ENCODE data around the gene PARD3B.
A peak's percentile ranks its signal among the peaks of the same experiment; 100 is the strongest.

The PARD3B gene

DNA sequence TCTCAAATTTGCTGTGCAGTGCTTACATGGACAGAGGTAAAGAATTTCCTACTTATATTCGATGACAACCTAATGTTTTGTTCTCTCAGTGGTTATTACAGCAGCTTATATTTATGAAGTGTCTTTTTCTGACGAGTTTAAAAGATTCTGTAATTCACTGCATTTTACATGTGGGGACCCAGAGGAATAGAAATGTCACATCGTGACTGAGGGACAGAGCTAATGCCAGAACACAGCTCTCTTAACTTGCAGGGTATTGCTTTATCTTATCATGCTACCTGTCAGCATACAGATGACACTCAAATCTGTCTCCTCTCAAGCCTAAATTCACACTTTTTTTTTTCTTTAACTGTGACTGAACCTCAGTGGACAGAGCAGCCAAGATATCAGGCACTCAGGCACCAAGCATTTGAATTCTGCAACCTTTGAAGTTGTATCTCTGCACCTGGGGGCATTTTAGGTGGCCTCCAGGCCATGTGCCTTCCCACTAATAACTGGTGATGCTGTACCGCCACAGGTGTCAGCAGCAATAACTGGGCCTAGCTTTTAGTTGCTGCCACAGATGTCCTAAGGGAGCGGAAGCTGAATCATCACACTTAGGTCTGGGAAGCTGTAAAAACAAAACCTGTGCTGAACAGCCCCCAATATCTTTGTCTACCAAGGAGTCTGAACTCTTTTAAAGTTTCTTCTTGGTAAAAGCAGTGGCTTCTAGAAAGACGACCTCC, 821.2 kb downstream of the PARD3B start:
- DNase-seq (ENCODE audit: low read depth, low spot score) = no peak
- H3K4me3 ChIP-seq (ENCODE audit: low read length) = no peak overlapping the region

DNA sequence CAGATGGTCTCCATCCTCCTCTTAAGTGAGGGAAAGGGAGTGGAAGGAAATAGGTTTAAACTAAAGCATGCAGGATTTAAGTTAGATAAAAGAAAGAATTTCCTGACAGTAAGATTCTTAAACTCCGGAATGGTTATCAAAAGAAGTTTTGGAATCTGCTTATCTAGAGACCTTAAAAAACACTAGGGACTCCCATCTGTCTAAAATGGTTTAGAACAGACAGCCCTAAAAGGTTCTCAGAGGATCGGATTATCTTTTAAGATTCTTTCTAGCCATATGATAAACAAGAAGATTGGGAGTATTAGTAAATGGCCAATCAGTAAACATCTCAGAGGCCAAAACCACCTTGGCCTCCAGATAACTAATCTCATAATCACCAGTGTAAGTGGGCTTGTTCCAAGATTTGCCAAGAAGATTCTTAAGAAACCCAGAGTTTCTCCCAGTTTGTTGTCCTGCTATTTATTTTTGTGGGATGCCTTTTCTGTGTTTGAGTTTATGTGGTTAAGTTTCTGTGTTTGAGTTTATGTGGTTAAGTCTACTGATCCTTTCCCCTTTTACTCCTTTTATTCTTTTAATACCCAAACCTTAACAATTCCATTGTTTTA, 822.2 kb downstream of the PARD3B start:
- DNase-seq (ENCODE audit: low read depth, low spot score) = no peak
- no peak overlapping the region for H3K4me3 ChIP-seq (ENCODE audit: low read length)

DNA sequence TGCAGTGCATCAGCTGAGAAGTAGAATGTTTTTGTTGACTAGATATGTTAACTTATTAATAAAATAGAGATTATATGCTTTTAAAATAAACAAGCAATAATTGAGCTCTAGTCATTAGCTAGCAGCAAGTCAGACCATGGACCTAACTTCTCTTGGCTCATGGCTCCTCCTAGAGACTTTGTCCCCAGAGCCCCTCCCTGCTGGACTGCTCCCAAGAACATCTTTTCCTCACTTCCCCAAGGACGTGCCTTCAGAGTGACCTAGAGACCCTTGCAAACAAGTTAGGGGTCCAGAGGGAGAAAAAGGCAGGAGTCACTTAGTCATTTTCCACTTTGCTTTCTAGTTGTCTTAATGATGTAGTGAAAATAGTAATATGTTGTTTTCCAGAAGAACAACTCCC, 824.5 kb downstream of the PARD3B start:
- no peak for DNase-seq (ENCODE audit: low read depth, low spot score)
- H3K4me3 ChIP-seq (ENCODE audit: low read length) = no peak overlapping the region

DNA sequence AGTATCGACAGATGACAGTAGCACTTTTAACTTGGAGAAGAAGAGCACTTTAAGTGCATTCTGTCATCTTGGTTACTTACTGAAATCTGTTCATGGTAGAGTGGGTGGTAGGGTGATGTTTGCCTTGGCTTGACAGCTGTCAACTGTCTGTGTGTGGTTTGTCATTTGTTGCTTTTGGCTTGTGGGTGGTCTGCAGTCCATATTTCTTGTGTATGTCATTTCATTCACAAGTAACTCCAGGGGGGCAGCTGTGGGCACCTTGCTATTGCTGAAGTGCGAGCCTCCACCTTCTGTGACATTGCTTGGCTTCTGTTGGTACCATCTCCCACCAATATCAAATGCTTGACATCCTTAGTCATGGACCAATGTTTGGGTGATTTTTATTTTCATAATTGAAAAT, 825.5 kb downstream of the PARD3B start:
- H3K4me3 ChIP-seq (ENCODE audit: low read length) = no peak overlapping the region
- no peak for DNase-seq (ENCODE audit: low read depth, low spot score)

DNA sequence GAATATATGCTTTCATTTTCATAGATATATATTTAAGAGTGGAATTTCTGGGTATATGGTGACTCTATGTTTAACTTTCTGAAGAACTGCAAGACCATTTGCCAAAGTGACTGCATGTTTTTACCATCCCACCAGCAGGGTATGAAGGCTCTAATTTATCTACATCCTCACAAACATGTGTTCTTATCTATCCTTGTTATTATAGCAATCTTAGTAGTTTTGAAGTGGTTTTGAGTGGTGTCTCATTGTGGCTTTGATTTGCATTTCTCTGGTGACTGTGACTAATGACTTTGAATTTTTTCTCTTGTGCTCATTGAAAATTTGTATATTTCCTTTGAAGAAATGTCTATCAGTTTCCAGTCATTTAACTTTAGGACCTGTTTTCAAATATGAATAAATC, 826.9 kb downstream of the PARD3B start:
- no peak overlapping the region for H3K4me3 ChIP-seq (ENCODE audit: low read length)
- DNase-seq (ENCODE audit: low read depth, low spot score) = peak; percentile 35

DNA sequence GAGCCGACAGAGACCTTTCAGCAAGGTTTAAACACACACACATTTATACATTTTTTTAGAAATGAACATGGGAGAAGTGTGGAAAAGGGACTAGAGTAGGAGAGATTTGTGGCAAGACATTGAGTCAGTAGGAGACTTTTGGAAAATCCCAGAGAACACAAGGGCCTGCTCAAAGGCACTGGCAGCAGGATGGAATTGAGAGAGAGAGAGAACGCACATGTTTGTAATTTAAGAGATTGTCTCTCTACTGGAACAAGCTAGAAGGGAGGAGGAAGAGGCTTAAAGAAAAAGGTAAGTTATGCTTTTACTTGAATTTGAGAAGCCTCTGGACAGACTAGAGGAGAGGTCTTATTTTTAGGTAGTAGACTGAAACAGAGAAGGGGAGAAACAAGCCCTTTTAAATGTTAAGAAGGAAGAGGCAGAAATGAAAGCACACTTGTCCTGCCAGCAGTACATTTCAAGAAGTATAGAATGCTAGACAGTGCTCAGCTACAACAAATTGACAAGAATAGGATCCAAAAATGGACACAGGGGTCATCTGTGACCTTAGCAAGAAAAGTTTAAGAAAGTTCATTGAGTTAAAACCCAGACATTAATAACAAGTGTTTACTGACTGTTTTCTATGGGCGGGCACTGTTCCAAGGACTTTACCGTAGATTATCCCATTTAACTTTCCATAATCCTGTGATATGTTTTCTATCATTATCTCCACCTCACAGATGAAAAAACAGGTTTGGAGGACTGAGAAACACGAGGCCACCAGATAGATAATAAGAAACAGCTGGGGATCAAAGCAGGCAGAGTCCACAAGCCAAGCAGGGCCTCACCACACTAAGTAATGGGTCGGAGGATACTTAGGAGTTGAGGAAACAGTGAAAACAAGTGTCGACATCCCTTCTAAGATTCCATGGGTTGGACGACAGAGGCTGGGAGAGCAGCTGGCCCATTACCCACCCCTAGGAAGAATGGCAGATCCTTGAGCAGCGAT, 830.5 kb downstream of the PARD3B start:
- H3K4me3 ChIP-seq (ENCODE audit: low read length) = no peak overlapping the region
- no peak for DNase-seq (ENCODE audit: low read depth, low spot score)

DNA sequence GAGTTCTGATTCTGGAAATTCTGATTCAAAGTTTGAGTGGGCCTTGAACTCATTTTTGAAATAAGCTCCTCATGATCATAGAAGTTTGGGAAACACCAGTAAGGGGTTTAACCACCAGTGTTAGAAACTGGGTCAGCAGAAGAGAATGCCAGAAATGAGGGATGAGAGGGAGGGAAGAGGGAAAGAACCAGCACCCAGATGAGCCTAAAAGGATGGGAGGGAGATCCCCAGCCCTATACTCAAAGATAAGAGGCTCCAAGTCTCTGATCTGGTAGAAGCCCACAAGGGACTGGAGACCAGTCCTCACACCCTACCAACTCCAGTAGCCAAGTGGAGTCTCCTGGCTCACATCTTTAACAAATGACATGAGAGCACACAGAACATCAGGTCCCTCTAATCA, 832.0 kb downstream of the PARD3B start:
- no peak for DNase-seq (ENCODE audit: low read depth, low spot score)
- no peak overlapping the region for H3K4me3 ChIP-seq (ENCODE audit: low read length)

DNA sequence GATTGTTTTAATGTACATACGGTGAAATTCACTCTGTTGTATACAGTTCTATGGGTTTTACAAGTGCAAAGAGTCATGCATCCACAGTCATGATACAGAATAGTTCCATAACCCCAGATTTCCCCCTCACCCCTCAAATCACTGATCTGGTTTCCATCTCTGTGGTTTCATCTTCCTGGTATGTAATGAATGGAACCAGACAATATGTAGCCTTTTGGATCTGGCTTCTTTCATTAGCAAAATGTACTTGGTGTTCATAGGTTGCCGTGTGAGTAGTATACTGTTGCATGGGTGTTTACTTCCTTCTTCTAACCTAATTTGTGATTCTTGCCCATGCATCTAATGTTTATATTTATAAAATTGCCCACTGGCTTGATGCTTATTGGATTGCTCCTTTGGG, 838.3 kb downstream of the PARD3B start:
- DNase-seq (ENCODE audit: low read depth, low spot score) = no peak
- H3K4me3 ChIP-seq (ENCODE audit: low read length) = no peak overlapping the region

DNA sequence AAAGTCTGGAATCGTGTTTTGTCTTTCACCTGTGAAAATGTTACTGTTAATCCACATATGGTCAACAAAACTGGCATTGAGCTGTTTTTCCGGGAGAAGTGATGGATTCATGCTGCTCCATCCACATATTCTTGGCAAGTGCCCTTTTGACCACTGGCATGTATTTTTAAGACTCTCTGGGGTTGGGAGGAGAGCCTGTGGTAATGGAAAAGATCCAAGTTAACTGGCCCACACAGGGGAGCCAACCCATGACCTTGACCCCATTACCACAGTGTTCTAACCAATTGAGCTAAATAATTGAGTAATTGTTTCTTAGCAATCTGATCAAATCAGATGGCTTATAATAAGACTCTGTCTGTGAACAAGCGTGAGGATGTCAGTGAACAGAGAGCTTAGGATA, 840.8 kb downstream of the PARD3B start:
- DNase-seq (ENCODE audit: low read depth, low spot score) = no peak

DNA sequence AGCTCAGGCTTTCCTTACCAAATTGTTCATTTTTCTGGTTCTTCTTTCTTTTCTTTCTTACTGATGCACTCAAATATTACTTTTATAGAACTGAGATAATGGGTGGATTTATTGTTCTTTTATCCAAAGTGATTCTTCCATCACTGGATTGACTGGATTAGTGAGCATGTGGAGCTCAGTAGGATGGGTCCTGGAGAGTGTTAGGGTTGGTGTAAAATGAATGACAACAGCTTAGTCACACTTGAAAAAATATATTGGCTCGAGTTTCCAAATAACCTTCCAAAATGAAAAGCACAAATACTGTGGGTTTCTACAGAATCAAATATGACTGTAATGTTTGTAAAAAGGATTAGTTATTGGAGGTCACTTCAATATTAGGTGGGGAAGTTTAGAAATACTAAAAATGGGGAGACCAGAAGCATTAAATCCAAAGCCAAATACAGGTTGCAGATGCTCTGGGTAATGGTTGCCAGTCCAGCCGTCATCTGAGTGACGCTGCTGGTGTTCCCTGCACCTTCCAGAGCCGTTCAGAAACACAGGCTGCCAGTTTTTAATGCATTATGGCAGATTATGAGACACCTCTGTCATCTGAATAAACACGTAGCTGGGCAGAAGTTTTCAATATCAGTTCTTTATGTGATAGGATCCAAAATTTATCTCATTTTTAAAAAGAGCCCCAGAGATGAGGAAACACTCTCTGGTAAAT, 842.2 kb downstream of the PARD3B start:
- no peak overlapping the region for H3K4me3 ChIP-seq (ENCODE audit: low read length)
- DNase-seq (ENCODE audit: low read depth, low spot score) = no peak

More for the DNA sequence above, 840.8 kb downstream of the PARD3B start:
- no peak overlapping the region for H3K4me3 ChIP-seq (ENCODE audit: low read length)

DNA sequence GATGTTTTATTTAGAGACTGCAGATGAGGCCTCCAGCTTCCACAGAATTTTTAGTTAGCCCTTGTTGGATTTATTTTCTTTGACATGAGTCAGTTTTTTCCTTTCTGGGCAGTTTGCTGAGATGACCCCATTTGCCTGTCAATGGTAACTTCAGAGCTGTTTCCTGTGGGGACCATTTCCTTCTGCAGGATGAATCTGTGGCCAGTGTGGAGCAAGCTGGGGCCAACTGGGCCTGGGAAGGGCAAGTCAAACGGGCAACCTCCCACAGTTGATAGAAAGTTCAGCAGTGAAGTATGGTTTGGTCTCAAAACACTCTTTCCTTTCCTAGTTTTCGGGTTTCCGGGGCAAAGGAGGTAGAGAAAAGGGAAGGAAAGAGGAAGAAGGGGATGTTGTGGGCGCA, 845.6 kb downstream of the PARD3B start:
- DNase-seq (ENCODE audit: low read depth, low spot score) = no peak
- no peak overlapping the region for H3K4me3 ChIP-seq (ENCODE audit: low read length)

DNA sequence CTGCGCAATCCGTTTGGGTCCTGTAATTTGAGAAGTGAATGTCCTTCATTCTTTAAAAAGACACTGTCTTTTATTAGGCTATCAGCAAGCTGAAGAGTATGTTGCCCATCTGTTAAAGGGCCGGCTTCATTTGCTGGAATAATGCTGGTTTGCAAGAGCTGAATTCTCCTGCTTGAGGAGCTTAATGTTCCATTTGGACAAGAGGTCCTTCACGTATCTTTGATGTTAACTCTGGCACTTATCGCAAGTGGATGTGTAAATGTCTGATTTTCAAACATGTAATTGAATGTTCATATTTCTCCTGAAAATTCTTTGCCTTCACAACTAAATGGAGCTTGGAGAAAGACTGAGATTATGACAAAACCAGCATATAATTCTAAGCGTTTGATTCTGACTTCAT, 856.2 kb downstream of the PARD3B start:
- DNase-seq (ENCODE audit: low read depth, low spot score) = no peak
- no peak overlapping the region for H3K4me3 ChIP-seq (ENCODE audit: low read length)

DNA sequence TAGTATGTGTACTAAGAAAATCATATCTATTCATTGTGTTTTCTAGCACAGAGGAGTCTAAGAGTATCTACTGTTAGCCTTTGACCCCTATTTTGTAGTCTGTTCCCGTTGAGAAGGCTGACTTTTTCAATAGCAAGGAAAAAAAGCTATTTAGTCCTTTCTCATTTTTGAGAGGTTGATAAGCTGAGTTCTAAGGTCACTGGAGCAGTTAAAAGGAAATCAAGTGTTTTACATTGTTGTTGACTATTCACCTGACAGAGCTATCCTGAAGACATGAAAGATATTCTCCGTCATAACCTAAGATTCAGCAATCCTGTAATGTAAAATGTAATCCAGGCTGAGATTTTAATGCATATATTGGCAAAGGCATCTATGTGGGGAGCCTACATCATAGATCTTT, 856.7 kb downstream of the PARD3B start:
- H3K4me3 ChIP-seq (ENCODE audit: low read length) = no peak overlapping the region
- DNase-seq (ENCODE audit: low read depth, low spot score) = no peak

DNA sequence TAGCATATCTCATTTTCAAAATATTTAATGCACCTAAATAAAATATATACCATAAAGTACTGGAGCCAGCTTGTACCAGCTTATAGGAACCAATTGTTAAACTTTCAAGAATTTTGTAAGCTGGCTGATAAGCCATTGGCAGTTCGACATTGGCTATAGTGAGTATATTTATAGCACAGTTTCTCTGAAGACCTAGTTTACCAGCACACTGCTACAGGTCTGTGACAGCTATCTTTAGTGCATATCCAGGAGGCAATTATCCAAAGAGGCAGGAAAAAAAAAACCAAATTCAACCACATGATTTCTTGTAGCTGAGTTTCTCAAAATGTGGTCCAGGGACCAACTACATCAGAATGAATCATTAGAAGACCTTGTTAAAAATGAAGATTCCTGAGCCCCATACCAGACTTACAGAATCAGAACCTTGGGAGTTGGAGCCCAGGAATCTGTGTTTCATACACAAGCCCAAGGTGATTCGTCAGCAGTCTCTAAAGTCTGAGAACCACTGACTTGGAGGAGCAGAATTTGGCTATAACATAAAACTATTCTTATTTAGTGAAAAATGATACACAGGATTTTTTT, 858.1 kb downstream of the PARD3B start:
- H3K4me3 ChIP-seq (ENCODE audit: low read length) = no peak overlapping the region
- DNase-seq (ENCODE audit: low read depth, low spot score) = no peak

DNA sequence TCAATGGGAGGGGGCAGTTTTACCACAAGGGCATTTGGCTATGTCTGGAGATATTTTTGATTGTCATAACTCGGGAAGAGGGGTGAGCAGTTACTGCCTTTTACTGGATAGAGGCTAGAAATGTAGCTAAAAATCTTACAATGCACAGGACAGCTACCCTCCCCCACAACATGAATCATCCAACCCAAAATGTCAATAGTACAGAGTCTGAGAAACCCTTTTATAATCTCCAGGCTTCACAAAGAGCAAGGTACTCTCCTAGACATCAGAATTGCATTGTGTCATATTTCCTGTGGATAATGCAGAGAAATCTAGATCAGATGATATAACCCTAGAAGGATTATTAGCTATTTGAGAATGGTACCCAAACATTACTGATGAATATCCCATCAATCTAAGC, 859.9 kb downstream of the PARD3B start:
- no peak overlapping the region for H3K4me3 ChIP-seq (ENCODE audit: low read length)
- DNase-seq (ENCODE audit: low read depth, low spot score) = no peak

DNA sequence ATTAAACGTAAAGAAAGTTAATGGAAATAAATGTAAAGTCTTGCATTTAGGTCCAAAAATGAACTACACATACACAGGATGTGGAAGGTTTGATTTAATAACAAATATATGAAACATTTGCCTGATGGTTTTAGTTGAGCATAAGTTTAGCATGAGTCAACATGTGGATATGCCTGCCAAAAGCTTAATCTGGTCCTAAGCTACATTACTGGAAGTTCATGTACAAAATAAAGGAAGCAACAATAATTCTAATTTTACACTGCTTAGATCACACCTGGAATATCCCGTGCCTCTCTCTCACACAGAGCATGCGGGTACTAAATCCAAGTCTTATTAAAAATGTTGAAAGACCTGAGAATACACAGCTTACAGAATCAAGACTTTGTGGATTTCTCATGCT, 860.5 kb downstream of the PARD3B start:
- no peak for DNase-seq (ENCODE audit: low read depth, low spot score)
- H3K4me3 ChIP-seq (ENCODE audit: low read length) = no peak overlapping the region

DNA sequence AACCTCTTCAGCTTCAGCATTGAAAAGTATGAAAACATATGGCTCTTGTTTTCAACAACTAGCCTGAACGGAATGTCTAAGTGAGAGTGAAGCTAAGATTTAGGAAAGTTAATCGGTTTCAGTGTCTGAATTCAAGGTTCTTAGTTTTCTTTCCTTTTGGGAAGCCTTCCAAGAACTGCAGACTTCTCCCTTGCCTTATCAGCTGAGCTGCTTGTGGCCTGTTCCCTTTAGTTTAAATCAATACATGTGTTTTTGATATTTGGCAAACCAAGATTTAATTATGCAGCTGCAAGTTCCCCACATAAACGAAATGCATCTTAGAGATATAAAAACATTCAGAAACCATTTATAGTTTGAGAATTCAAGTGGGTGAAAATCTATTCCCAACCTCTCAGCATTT, 862.7 kb downstream of the PARD3B start:
- DNase-seq (ENCODE audit: low read depth, low spot score) = no peak
- H3K4me3 ChIP-seq (ENCODE audit: low read length) = no peak overlapping the region

DNA sequence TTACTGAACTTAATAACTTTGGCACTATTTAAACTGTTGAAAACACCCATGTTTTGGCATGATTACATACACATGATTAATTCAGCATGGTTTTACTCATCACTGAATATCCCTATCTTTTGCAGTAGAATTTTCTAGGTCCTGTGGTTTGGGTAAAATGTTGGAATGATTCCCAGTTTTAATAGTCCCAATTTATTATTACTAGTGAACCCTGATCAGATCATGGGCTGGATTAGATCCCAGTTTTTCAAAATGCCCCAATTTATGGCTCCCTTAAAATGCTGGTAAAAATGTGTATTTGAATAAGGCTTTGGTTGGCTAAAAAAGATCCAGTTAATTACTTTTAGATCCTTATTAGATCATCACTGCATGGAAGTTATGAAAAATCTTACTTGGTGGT, 863.4 kb downstream of the PARD3B start:
- no peak overlapping the region for H3K4me3 ChIP-seq (ENCODE audit: low read length)
- DNase-seq (ENCODE audit: low read depth, low spot score) = no peak

DNA sequence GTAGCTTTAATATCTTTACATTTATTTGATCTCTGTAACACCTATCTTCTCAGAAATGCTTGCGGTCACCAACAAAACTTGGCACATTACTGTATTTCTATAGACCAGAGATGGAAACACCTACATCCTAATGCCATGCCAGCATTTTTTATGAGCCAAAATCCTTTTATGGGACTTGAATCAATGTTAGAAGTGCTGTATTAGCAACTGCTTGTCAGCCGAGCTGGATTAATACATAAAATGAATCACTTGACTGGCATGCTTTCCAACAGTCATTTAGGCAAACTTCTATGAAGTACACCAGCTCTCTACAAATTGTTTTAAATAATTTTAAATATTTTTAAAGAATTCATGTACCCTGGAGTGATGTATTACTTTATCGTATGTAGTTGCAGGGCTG, 864.1 kb downstream of the PARD3B start:
- no peak for DNase-seq (ENCODE audit: low read depth, low spot score)
- H3K4me3 ChIP-seq (ENCODE audit: low read length) = no peak overlapping the region
